Daoy (cell line): ENCODE data around the gene SMCR8. TPM values are rescaled to one million over a fixed set of nuclear protein-coding genes. Genes with fewer than 3 reads are reported as not detected.
A peak's percentile ranks its signal among the peaks of the same experiment; 100 is the strongest.

Experiments
- DNase-seq: peaks from one replicate; pipeline ENCODE4 v3.0.0-alpha.2; 2015; ENCODE audit warnings: low read depth
- total RNA-seq: library from RNA; depleted of rRNA; stranded (reverse); fragments of >200 nt; shearing (Covaris generic); gene quantifications from 2 replicates; pipeline ENCODE4 v1.2.3, GENCODE V29; 2014; rRNA removed

The SMCR8 gene
- total RNA-seq, 1 experiment from 2014 or later = 8.5 TPM

GRCh38 chr17:18361837-18362697, 47.0 kb downstream of the SMCR8 start:
- no peak for DNase-seq

- peak; percentile 46 for DNase-seq
Observed at GRCh38 chr17:18362698-18363100, 47.6 kb downstream of the SMCR8 start.

- peak; percentile 98 for DNase-seq
Observed at GRCh38 chr17:18363101-18364049, 48.3 kb downstream of the SMCR8 start, which contains the start of gene SHMT1. Gene SHMT1 (minus strand): TSS chr17:18363550. CDS start chr17:18355981, 7,569 bp downstream.

GRCh38 chr17:18364166-18364565, 49.1 kb downstream of the SMCR8 start:
- no peak for DNase-seq

GRCh38 chr17:18368946-18369345, 53.9 kb downstream of the SMCR8 start:
- DNase-seq = no peak

- DNase-seq = no peak
Observed at GRCh38 chr17:18370761-18371160, 55.7 kb downstream of the SMCR8 start.

GRCh38 chr17:18371455-18371854, 56.4 kb downstream of the SMCR8 start:
- DNase-seq = no peak

- DNase-seq = peak; percentile 36
Observed at GRCh38 chr17:18373181-18373580, 58.1 kb downstream of the SMCR8 start.

GRCh38 chr17:18374216-18374615, 59.1 kb downstream of the SMCR8 start:
- no peak for DNase-seq

Other genes starting within 250 kb of the SMCR8 start
- gene DRG2, start 227.3 kb upstream of the SMCR8 start, total RNA-seq = 41.4 and 64.6 TPM in 2 replicates
- gene MYO15A, start 206.5 kb upstream of the SMCR8 start, total RNA-seq = 0.15 TPM in 1 of 2 replicates, not detected in the other
- 88.0 and 94.3 TPM in 2 replicates for gene ALKBH5, start 131.5 kb upstream of the SMCR8 start, total RNA-seq
- 22.6 and 24.3 TPM in 2 replicates for gene LLGL1, start 89.7 kb upstream of the SMCR8 start, total RNA-seq
- 179 and 192 TPM in 2 replicates for gene FLII, start 56.6 kb upstream of the SMCR8 start, total RNA-seq
- gene MIEF2, start 54.6 kb upstream of the SMCR8 start, total RNA-seq = 6.3 and 7.9 TPM in 2 replicates
- 91.0 and 106 TPM in 2 replicates for gene TOP3A, start 299 bp upstream of the SMCR8 start, total RNA-seq
- 33.7 and 34.3 TPM in 2 replicates for gene SHMT1, start 48.3 kb downstream of the SMCR8 start, total RNA-seq
- gene EVPLL, start 62.5 kb downstream of the SMCR8 start, total RNA-seq = not detected in 2 replicates
- not detected in 2 replicates for gene LGALS9C, start 161.5 kb downstream of the SMCR8 start, total RNA-seq